Measurements from ENCODE around the gene EPAS1. TPM values are rescaled to one million over a fixed set of nuclear protein-coding genes. Genes with fewer than 3 reads are reported as not detected.

Gene EPAS1
- total RNA-seq, 1 donor from 2014 or later = 22.9 TPM

DNA sequence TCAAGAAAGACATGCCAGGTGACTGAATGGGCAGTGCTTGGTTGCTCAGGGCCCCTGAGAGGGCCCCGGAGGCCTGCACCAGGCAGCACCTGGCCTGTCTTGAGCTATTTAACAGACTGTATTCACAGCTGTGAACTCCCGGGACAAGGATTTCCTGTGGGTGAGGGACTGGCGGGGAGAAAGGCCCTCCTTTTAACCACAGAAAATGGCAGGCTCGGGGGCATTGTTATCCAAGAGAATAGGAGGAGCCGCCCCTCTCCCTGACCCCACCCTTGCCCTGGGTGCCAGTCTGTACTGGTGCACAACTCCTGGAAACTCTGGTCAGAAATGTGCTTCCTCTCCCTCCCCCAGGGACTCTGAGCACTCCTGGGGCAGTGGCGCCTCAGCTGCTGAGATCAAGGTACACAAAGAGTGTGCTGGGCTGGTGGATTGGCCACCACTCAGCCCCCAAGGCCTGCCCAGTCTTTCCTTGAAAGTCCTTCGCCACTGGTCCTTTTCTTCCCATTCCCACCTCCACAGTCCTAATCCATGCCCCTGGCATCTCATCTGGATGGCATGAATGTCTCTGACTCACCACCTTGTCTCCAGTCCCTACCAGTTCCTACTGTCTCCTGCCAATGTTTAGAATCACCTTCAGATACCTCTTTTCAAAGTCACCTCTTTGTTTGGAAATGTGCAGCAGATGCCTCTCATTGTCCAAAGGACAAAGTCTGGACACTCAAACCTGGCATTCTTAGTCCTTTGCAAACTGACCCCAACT is 19.6 kb upstream of the EPAS1 start:
- H3K4me3 Mint-ChIP-seq = no peak overlapping the region
- no peaks in the 10 kb centered on the region for H3K9me3 Mint-ChIP-seq
- intact Hi-C loops (cut with micrococcal nuclease) = no loop called here
- no peak overlapping the region for H3K27ac Mint-ChIP-seq
- peaks cover 19% of the 10 kb centered on the region for H3K4me1 Mint-ChIP-seq (ENCODE audit: low read depth)
- H3K36me3 Mint-ChIP-seq (ENCODE audit: low read depth) = no peaks in the 10 kb centered on the region
- peaks cover 20% of the 10 kb centered on the region for H3K27me3 Mint-ChIP-seq (ENCODE audit: insufficient read depth)
- no peak for DNase-seq (ENCODE audit: low spot score)

DNA sequence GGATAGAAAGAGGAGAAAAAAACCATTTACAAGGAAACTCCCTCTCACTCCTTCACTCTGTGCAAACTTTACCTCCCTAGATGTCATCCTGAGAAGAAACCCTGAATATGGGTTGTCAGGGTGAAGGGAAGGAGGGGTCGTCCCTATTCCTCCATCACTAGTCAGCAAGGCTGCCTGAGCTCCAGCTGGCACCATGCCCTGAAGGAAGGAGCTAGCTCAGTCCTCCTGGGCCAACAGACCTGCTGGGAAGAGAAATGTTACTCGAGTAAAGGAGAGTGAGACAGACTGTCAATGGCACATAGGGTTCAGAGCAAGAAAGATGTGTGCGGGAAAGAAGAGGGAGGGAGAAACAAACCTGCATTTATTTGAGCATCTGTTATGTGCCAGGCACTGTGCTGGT is 18.3 kb upstream of the EPAS1 start:
- Mint-ChIP-seq H3K4me1 (ENCODE audit: low read depth) (peaks cover 12% of the 10 kb centered on the region), H3K9me3 (no peaks in the 10 kb centered on the region), H3K4me3 (no peak overlapping the region)

DNA sequence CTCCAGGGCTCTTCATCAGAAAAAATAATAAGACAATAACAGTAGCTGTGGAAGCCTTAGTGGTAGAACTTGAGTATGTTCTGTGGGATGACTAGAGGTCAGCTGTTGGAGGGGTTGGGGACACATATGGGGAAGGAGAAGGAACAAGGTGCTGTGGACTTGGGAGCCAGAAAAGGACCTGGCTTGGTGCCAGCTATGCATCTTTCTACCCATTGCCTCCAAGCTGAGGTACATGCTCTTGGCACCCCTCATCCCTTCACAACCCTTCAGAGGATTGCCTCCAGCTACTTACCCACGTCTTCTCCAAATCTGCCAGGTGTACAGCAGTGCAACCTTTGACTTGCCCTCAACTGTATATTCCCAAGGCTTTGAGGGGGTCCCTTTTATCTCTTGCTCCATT is 15.3 kb upstream of the EPAS1 start:
- Mint-ChIP-seq H3K27me3 (ENCODE audit: insufficient read depth) (peaks cover 25% of the 10 kb centered on the region), H3K4me3 (no peak overlapping the region), H3K4me1 (ENCODE audit: low read depth) (peaks cover 4% of the 10 kb centered on the region), H3K36me3 (ENCODE audit: low read depth) (no peaks in the 10 kb centered on the region), H3K9me3 (no peaks in the 10 kb centered on the region), H3K27ac (no peak overlapping the region)
- no peak for DNase-seq (ENCODE audit: low spot score)
- intact Hi-C loops (cut with micrococcal nuclease) = no loop called here

More for the DNA sequence above, 18.3 kb upstream of the EPAS1 start:
- no peak overlapping the region for H3K27ac Mint-ChIP-seq
- DNase-seq (ENCODE audit: low spot score) = no peak
- H3K36me3 Mint-ChIP-seq (ENCODE audit: low read depth) = no peaks in the 10 kb centered on the region
- intact Hi-C loops (cut with micrococcal nuclease) = no loop called here
- peaks cover 26% of the 10 kb centered on the region for H3K27me3 Mint-ChIP-seq (ENCODE audit: insufficient read depth)

DNA sequence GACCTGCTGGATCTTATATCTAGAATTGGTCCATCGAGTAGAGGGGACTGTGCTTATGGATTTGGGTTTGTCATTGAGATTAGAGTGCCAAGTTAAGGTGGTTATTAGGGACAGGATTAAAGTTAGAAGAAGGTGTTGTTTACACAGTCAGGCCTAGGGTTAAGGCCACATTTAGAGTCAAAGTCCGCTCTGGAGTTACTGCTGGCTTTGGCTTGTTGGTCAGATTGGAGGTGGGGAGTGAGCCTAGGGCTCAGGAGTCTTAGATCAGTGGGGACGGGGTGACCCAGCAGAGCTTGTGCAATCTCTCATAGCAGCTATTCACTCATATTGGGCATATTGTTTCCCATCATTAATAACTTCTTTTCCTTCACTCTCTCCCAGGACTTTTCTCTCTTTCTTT is 13.5 kb upstream of the EPAS1 start:
- H3K9me3 Mint-ChIP-seq = no peaks in the 10 kb centered on the region
- intact Hi-C loops (cut with micrococcal nuclease) = no loop called here
- peaks cover 26% of the 10 kb centered on the region for H3K27me3 Mint-ChIP-seq (ENCODE audit: insufficient read depth)
- no peak overlapping the region for H3K27ac Mint-ChIP-seq
- H3K36me3 Mint-ChIP-seq (ENCODE audit: low read depth) = no peaks in the 10 kb centered on the region
- H3K4me3 Mint-ChIP-seq = no peak overlapping the region
- H3K4me1 Mint-ChIP-seq (ENCODE audit: low read depth) = no peaks in the 10 kb centered on the region
- no peak for DNase-seq (ENCODE audit: low spot score)

DNA sequence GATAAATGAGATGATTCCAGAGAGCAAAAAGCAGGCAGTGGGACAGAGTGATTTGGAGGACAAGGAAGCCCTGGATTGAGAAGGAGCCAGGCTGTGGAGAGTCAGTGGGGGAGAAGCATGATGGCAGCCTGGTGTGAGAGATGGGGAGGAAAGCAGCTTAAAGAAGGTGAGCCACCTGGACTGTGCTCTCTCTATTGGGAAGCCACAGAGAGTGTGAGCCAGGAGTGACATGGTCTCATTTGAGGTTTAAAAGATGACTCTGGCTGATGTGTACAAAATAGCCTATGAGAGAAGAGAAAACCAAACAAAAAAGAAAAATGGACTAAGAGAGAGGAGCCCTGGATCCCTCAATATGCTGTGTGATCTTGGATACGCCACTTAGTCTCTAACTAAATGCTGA is 12.9 kb upstream of the EPAS1 start:
- Mint-ChIP-seq H3K4me3 (no peak overlapping the region), H3K27ac (no peak overlapping the region), H3K36me3 (ENCODE audit: low read depth) (no peaks in the 10 kb centered on the region), H3K4me1 (ENCODE audit: low read depth) (no peaks in the 10 kb centered on the region), H3K9me3 (no peaks in the 10 kb centered on the region), H3K27me3 (ENCODE audit: insufficient read depth) (peaks cover 26% of the 10 kb centered on the region)
- no peak for DNase-seq (ENCODE audit: low spot score)
- intact Hi-C loops (cut with micrococcal nuclease) = no loop called here

DNA sequence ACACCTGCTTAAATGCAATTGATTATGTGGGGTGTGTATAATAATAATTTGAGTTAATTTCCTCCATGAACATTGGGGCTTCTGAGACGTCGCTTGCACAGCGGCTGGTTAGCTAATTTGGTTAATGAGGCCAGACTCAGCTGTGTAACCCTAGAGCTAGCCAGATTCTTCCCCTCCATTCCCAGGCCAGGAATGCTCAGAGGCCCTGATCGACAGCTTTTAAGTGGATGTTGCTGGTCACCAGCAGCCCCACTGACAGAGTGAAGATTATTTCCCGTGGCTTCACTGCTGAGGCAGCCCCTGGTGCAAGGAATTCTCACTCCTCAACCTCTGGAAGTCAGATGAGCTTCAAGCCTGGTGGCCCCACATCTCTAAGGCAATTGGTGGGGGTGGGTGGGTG is 12.4 kb upstream of the EPAS1 start:
- H3K27me3 Mint-ChIP-seq (ENCODE audit: insufficient read depth) = peaks cover 25% of the 10 kb centered on the region
- no peaks in the 10 kb centered on the region for H3K9me3 Mint-ChIP-seq
- no peak overlapping the region for H3K27ac Mint-ChIP-seq
- no peaks in the 10 kb centered on the region for H3K4me1 Mint-ChIP-seq (ENCODE audit: low read depth)
- H3K4me3 Mint-ChIP-seq = no peak overlapping the region
- intact Hi-C loops (cut with micrococcal nuclease) = no loop called here
- H3K36me3 Mint-ChIP-seq (ENCODE audit: low read depth) = no peaks in the 10 kb centered on the region
- DNase-seq (ENCODE audit: low spot score) = no peak

DNA sequence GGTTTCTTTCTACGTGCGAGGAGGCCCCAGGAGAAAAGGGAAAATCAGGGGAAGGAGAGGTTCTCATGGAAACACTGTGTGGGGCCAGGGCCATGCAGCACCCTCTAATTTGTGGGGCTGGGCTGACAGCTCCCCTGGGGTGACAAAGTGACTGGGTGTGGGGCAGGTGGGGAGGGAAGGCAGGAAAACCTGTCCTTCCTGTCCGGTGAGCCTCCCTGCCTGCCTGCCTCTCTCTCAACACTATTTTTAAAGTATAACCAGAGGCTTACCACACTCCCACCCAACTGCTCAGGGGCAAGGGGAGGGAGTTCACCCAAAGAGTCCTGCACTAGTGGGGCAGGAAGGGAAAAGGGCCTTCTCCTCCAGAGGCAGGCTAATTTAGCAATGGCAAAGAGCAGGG is 10.5 kb upstream of the EPAS1 start:
- Mint-ChIP-seq H3K9me3 (no peaks in the 10 kb centered on the region), H3K4me1 (ENCODE audit: low read depth) (no peaks in the 10 kb centered on the region), H3K36me3 (ENCODE audit: low read depth) (no peaks in the 10 kb centered on the region), H3K4me3 (no peak overlapping the region), H3K27ac (no peak overlapping the region), H3K27me3 (ENCODE audit: insufficient read depth) (peaks cover 35% of the 10 kb centered on the region)
- no peak for DNase-seq (ENCODE audit: low spot score)
- intact Hi-C loops (cut with micrococcal nuclease) = no loop called here

DNA sequence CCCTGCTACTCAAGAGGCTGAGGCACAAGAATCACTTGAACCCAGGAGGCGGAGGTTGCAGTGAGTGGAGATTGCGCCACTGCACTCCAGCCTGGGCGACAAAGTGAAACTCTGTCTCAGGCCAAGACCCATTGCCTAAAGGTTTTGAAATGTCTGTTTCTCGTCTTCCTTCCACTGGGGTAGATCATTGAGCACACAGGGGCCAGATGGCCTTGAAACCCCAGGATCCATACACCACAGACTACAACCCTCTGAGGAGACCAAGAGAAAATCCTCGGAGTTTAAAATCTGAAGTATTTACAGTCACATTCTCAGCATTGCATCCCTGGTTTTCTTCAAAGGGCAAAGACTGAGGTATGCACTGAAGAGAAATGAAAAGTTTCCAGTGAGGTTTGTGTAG is 7.1 kb upstream of the EPAS1 start:
- DNase-seq (ENCODE audit: low spot score) = no peak
- peaks cover 41% of the 10 kb centered on the region for H3K27me3 Mint-ChIP-seq (ENCODE audit: insufficient read depth)
- H3K27ac Mint-ChIP-seq = no peak overlapping the region
- peaks cover 5% of the 10 kb centered on the region for H3K4me1 Mint-ChIP-seq (ENCODE audit: low read depth)
- H3K9me3 Mint-ChIP-seq = no peaks in the 10 kb centered on the region
- H3K36me3 Mint-ChIP-seq (ENCODE audit: low read depth) = no peaks in the 10 kb centered on the region
- intact Hi-C loops (cut with micrococcal nuclease) = no loop called here
- no peak overlapping the region for H3K4me3 Mint-ChIP-seq

DNA sequence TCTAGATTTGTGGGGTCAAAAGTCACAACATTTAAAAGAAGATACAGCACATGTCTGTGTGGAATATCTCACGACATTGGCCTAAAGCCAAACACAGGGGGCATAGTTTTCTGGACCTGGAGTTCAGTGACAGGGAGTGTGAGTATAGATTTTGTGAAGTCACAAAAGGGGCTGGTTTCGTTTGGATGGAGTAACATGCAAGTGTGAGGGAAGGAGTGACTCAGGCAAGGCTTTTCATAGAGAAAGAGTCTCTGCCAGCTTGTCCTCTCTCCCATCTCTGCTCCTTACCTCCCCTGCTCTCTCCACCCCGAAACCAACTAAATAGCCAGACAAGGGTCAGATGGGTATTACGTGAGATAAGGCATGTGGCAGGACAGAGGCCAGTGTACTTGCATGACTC is 3.7 kb upstream of the EPAS1 start:
- Mint-ChIP-seq H3K27me3 (ENCODE audit: insufficient read depth) (peaks cover 55% of the 10 kb centered on the region), H3K27ac (no peak overlapping the region), H3K36me3 (ENCODE audit: low read depth) (peaks cover 2% of the 10 kb centered on the region), H3K4me3 (no peak overlapping the region), H3K9me3 (no peaks in the 10 kb centered on the region), H3K4me1 (ENCODE audit: low read depth) (peaks cover 12% of the 10 kb centered on the region)
- DNase-seq (ENCODE audit: low spot score) = no peak
- intact Hi-C loops (cut with micrococcal nuclease) = no loop called here

DNA sequence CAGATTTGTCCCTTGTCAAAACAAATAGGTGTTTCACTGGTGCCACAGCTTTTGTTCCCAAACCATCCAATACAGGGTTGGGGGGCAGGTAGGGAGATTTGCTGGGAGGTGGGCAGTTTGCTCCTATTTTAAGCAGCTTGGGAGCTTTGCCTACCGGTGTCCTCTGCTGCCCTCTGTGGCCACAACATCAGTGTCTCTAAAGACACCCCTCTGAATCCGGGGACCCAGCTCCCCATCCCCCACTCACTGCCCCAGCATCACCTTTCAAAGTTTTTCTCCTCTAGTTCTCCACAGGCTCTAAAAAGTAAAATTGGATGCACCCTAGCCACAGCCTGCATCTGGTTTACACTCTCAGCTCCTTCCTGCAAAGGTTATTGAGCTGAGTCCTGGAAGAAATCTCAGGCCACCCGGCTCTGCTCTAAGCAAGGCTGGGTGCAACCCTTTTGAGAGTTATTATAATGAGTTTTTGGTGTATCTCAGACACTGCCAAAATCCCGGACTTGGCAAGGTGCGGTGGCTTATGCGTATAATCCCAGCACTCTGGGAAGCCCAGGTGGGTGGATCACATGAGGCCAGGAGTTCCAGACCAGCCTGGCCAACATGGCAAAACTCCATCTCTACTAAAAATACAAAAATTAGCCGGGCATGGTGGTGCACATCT is 2.9 kb upstream of the EPAS1 start:
- intact Hi-C loops (cut with micrococcal nuclease) = no loop called here
- DNase-seq (ENCODE audit: low spot score) = no peak

DNA sequence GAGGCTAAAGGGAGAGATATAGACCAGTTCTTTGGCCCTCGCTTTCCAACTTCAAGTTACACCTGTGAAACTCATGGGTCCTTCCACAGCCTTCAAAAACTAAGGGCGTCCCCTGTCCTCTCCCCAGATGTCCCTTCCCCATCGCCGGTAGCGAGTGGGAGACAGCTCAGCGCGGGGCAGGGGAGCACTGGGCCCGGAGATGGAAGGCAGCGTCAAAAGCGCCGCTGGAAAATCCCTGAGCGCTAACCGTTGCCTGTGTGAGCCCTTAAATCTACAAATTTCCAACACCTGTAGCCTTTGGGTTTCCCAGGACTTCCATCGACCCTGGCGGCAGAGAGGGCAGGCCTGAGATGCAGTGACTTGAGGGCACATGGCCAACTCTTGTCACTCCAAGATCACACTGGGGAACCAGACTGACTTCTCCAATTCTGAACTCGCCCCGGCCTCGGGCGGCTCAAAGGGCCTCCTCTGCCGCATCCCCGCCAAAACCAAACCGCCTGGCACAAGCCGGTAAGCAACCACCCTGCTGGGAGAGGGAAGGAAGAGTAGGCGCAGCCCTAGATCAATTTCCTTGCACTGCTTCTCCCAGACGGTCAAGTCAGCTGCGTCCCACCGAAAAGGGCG is 879 bp upstream of the EPAS1 start:
- Mint-ChIP-seq H3K4me1 (ENCODE audit: low read depth) (peaks cover 26% of the 10 kb centered on the region), H3K27ac (peak overlapping the region; percentile 26), H3K36me3 (ENCODE audit: low read depth) (peaks cover 6% of the 10 kb centered on the region), H3K4me3 (peak overlapping the region; percentile 71), H3K9me3 (no peaks in the 10 kb centered on the region), H3K27me3 (ENCODE audit: insufficient read depth) (peaks cover 60% of the 10 kb centered on the region)
- DNase-seq (ENCODE audit: low spot score) = no peak
- intact Hi-C loops (cut with micrococcal nuclease) = loop anchor here (2.0 to 5.0 kb wide), 5 partner anchors 54 to 1106 kb away; partner anchors contain the start of gene MSH2

More for the DNA sequence above, 2.9 kb upstream of the EPAS1 start:
- no peak overlapping the region for H3K4me3 Mint-ChIP-seq
- peaks cover 6% of the 10 kb centered on the region for H3K36me3 Mint-ChIP-seq (ENCODE audit: low read depth)
- peaks cover 18% of the 10 kb centered on the region for H3K4me1 Mint-ChIP-seq (ENCODE audit: low read depth)
- H3K9me3 Mint-ChIP-seq = no peaks in the 10 kb centered on the region
- no peak overlapping the region for H3K27ac Mint-ChIP-seq
- peaks cover 54% of the 10 kb centered on the region for H3K27me3 Mint-ChIP-seq (ENCODE audit: insufficient read depth)

DNA sequence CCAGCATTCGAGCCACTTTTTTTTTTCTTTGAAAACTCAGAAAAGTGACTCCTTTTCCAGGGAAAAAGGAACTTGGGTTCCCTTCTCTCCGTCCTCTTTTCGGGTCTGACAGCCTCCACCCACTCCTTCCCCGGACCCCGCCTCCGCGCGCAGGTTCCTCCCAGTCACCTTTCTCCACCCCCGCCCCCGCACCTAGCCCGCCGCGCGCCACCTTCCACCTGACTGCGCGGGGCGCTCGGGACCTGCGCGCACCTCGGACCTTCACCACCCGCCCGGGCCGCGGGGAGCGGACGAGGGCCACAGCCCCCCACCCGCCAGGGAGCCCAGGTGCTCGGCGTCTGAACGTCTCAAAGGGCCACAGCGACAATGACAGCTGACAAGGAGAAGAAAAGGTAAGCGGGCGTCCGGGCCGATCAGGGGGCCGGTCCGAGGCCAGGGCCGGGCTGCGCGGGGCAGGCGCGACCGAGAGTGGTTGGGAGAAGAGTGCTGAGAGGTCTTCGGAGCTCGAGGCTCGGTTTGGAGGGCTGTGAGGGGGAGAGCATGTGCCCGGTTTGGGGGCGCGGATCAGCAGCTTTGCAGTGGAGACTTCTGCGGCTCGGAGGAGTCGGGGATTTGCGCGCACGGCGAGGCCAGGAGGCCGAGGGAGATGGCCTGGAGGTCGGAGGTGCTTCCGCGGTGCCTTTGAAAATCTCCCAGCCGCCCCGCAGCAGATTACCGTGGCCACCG is 502 bp downstream of the EPAS1 start:
- H3K27me3 Mint-ChIP-seq (ENCODE audit: insufficient read depth) = peaks cover 67% of the 10 kb centered on the region
- H3K27ac Mint-ChIP-seq = peak overlapping the region; percentile 79
- intact Hi-C loops (cut with micrococcal nuclease) = loop anchor here (1.0 to 5.0 kb wide), 9 partner anchors 53 to 1105 kb away; partner anchors contain the start of gene MSH2
- H3K4me3 Mint-ChIP-seq = peak overlapping the region; percentile 87
- H3K36me3 Mint-ChIP-seq (ENCODE audit: low read depth) = peaks cover 6% of the 10 kb centered on the region
- peaks cover 26% of the 10 kb centered on the region for H3K4me1 Mint-ChIP-seq (ENCODE audit: low read depth)
- no peaks in the 10 kb centered on the region for H3K9me3 Mint-ChIP-seq
- DNase-seq (ENCODE audit: low spot score) = peak; percentile 57

DNA sequence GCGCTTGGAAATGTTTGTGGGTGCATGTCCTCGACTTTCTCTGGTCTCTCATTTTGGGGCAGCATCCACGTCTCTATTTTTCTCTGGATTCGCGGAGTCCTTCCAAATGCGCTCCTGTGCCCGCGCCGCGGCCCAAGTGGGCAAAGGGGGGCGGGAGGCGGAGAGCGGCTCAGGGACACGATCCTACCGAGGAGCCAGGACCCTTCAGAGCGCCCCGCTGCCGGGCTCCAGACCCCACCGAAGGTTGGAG is 990 bp downstream of the EPAS1 start:
- H3K9me3 Mint-ChIP-seq = no peaks in the 10 kb centered on the region
- H3K27me3 Mint-ChIP-seq (ENCODE audit: insufficient read depth) = peaks cover 67% of the 10 kb centered on the region
- H3K27ac Mint-ChIP-seq = peak overlapping the region; percentile 54
- intact Hi-C loops (cut with micrococcal nuclease) = loop anchor here (2.0 to 5.0 kb wide), 4 partner anchors 59 to 1104 kb away; partner anchors contain the start of gene MSH2
- peaks cover 27% of the 10 kb centered on the region for H3K4me1 Mint-ChIP-seq (ENCODE audit: low read depth)
- no peak for DNase-seq (ENCODE audit: low spot score)
- peaks cover 6% of the 10 kb centered on the region for H3K36me3 Mint-ChIP-seq (ENCODE audit: low read depth)
- H3K4me3 Mint-ChIP-seq = peak overlapping the region; percentile 87
